Mucosa of descending colon (tissue), 3 donors: ENCODE results near the gene SLIT1. TPM values are rescaled to one million over a fixed set of nuclear protein-coding genes. Genes with fewer than 3 reads are reported as not detected.

Experiments
- ATAC-seq: fragments of 200-7000 bp; cut with Tn5 transposase; one replicate; pipeline ENCODE4 v1.9.1; 2020; ENCODE audit warnings: mild to moderate bottlenecking, moderate library complexity
- DNase-seq, 3 donors: peaks; one replicate each; pipeline ENCODE4 v3.0.0-alpha.2; 2020
- H3K36me3 ChIP-seq: fragments of 200-600 bp; one replicate; pipeline ENCODE4 v1.8.0; 2021; ENCODE audit warnings: low read depth, mild to moderate bottlenecking
- H3K4me1 ChIP-seq: fragments of 200-600 bp; one replicate; pipeline ENCODE4 v1.8.0; 2021; ENCODE audit warnings: low read depth, mild to moderate bottlenecking
- H3K4me3 ChIP-seq: fragments of 200-600 bp; one replicate; pipeline ENCODE4 v1.8.0; 2021; ENCODE audit warnings: mild to moderate bottlenecking
- H3K9me3 ChIP-seq: fragments of 200-600 bp; one replicate; pipeline ENCODE4 v1.8.0; 2021; ENCODE audit warnings: mild to moderate bottlenecking
- CTCF ChIP-seq: fragments of 200-600 bp; IDR thresholded peaks from one replicate; pipeline ENCODE4 v1.8.0; 2022; ENCODE audit warnings: antibody characterized with exemption, mild to moderate bottlenecking
- intact Hi-C, 2 donors: fragments of 100-400 bp; cut with DNase I in 1 of 2; cut with micrococcal nuclease in 1 of 2; formaldehyde crosslinking; loops; one replicate each; pipeline versions ENCODE4 v1.11.0 to v1.11.1; 2022; cut with DNase I, micrococcal nuclease
- total RNA-seq, 3 donors: library from RNA; stranded (reverse); fragmentation: NEBNext Ultra II Directional in 2 of 3; extraction: Animal tissue kit (Norgen Biotek cat#: 25700) in 2 of 3; gene quantifications; one replicate each; pipeline versions ENCODE4 v1.2.1 to v1.2.4, GENCODE V29; 2021 to 2023
- donor health status: DM: no; HTN: no; CAD: no; lungs with moderate emphysema.
- donor health status: DM: no; HTN: no; CAD: no.
- donor health status: DM: no; HTN: yes; CAD: no.

Gene SLIT1
- total RNA-seq, 3 donors from 2014 or later = 0.17 to 1.1 (median 0.24) TPM

- ATAC-seq (no peak), DNase-seq (no peak)
- no peaks in the 10 kb centered on the region for H3K36me3 ChIP-seq
- peaks cover 13% of the 10 kb centered on the region for H3K9me3 ChIP-seq
- H3K4me3 ChIP-seq = no peak overlapping the region
- intact Hi-C loops = no loop called here
- no peaks in the 10 kb centered on the region for H3K4me1 ChIP-seq
- no peak for TF ChIP-seq CTCF
Measured at GRCh38 chr10:97007417-97007816, 178.3 kb downstream of the SLIT1 start.

GRCh38 chr10:97006364-97006763 lies 179.4 kb downstream of the SLIT1 start:
- no peak for TF ChIP-seq CTCF
- Histone ChIP-seq H3K4me3 (no peak overlapping the region), H3K4me1 (no peaks in the 10 kb centered on the region), H3K36me3 (no peaks in the 10 kb centered on the region), H3K9me3 (peaks cover 13% of the 10 kb centered on the region)
- no peak for DNase-seq
- no peak for ATAC-seq
- intact Hi-C loops = no loop called here

- Histone ChIP-seq H3K9me3 (peaks cover 13% of the 10 kb centered on the region), H3K4me3 (no peak overlapping the region), H3K36me3 (no peaks in the 10 kb centered on the region), H3K4me1 (no peaks in the 10 kb centered on the region)
- no peak for TF ChIP-seq CTCF
- ATAC-seq (no peak), DNase-seq (no peak)
- intact Hi-C loops = no loop called here
Measured at GRCh38 chr10:97005349-97005748, 180.4 kb downstream of the SLIT1 start.

- ATAC-seq (no peak), DNase-seq (no peak)
- Histone ChIP-seq H3K36me3 (no peaks in the 10 kb centered on the region), H3K9me3 (peaks cover 13% of the 10 kb centered on the region), H3K4me3 (no peak overlapping the region), H3K4me1 (no peaks in the 10 kb centered on the region)
- no peak for TF ChIP-seq CTCF
- intact Hi-C loops = no loop called here
Measured at GRCh38 chr10:97004591-97004990, 181.2 kb downstream of the SLIT1 start.

- no peak for TF ChIP-seq CTCF
- H3K36me3 ChIP-seq = no peaks in the 10 kb centered on the region
- peaks cover 13% of the 10 kb centered on the region for H3K9me3 ChIP-seq
- ATAC-seq = no peak
- no peaks in the 10 kb centered on the region for H3K4me1 ChIP-seq
- no peak for DNase-seq
- intact Hi-C loops = no loop called here
- no peak overlapping the region for H3K4me3 ChIP-seq
Measured at GRCh38 chr10:97003804-97004201, 182.0 kb downstream of the SLIT1 start.

- TF ChIP-seq CTCF = no peak
- DNase-seq (no peak), ATAC-seq (no peak)
- H3K36me3 ChIP-seq = no peaks in the 10 kb centered on the region
- no peaks in the 10 kb centered on the region for H3K4me1 ChIP-seq
- H3K9me3 ChIP-seq = peaks cover 13% of the 10 kb centered on the region
- H3K4me3 ChIP-seq = no peak overlapping the region
- intact Hi-C loops = no loop called here
Measured at GRCh38 chr10:97003151-97003803, 182.5 kb downstream of the SLIT1 start.
